HepG2 (cell line): ENCODE results near the gene ABHD2. TPM values are rescaled to one million over a fixed set of nuclear protein-coding genes. Genes with fewer than 3 reads are reported as not detected.

Experiments
- CBX5 ChIP-seq: sonication (generic); formaldehyde crosslinking; IDR thresholded peaks from 2 replicates; pipeline ENCODE4 v1.4.0; 2020; ENCODE audit warnings: missing genetic modification reagents, borderline replicate concordance
- EHMT2 ChIP-seq: fragments of 200-600 bp; sonication (generic); IDR thresholded peaks from 2 replicates; pipeline ENCODE4 v1.7.0; 2017; ENCODE audit warnings: antibody characterized with exemption, low read depth, low read length, borderline replicate concordance
- FOXA3 ChIP-seq: IDR thresholded peaks from 2 replicates; pipeline ENCODE4 v1.6.1; 2016; ENCODE audit warnings: missing genetic modification reagents, missing compliant biosample characterization
- HNRNPL ChIP-seq: fragments of 200-400 bp; formaldehyde crosslinking; IDR thresholded peaks from 2 replicates; pipeline ENCODE4 v1.6.1; 2017; ENCODE audit warnings: mild to moderate bottlenecking, low read depth, low read length
- MATR3 ChIP-seq: sonication (generic); formaldehyde crosslinking; IDR thresholded peaks from 2 replicates; pipeline ENCODE4 v1.4.0; 2020; ENCODE audit warnings: missing genetic modification reagents
- MTA1 ChIP-seq: sonication (generic); formaldehyde crosslinking; IDR thresholded peaks from 2 replicates; pipeline ENCODE4 v1.4.0; 2020; ENCODE audit warnings: missing genetic modification reagents, mild to moderate bottlenecking, borderline replicate concordance
- RARA ChIP-seq: IDR thresholded peaks from 2 replicates; pipeline ENCODE4 v1.6.1; 2016; ENCODE audit warnings: missing genetic modification reagents, missing compliant biosample characterization
- REXO4 ChIP-seq: sonication (generic); formaldehyde crosslinking; IDR thresholded peaks from 2 replicates; pipeline ENCODE4 v1.8.0; 2022; ENCODE audit warnings: missing genetic modification reagents, mild to moderate bottlenecking, borderline replicate concordance
- RFX1 ChIP-seq: fragments of 450-650 bp; IDR thresholded peaks from 2 replicates; pipeline ENCODE4 v1.6.1; 2017
- STAG1 ChIP-seq: sonication (generic); formaldehyde crosslinking; IDR thresholded peaks from 2 replicates; pipeline ENCODE4 v1.4.0; 2020; ENCODE audit warnings: missing genetic modification reagents
- THAP11 ChIP-seq: IDR thresholded peaks from 2 replicates; pipeline ENCODE4 v1.6.1; 2016; ENCODE audit warnings: missing biosample characterization, missing genetic modification reagents
- TRIM22 ChIP-seq: fragments of 450-650 bp; IDR thresholded peaks from 2 replicates; pipeline ENCODE4 v1.6.1; 2017
- ZBTB20 ChIP-seq: sonication (generic); formaldehyde crosslinking; IDR thresholded peaks from 2 replicates; pipeline ENCODE4 v1.8.1; 2023; ENCODE audit warnings: missing genetic modification reagents, low read depth, mild to moderate bottlenecking, borderline replicate concordance
- ZFP62 ChIP-seq: sonication (generic); formaldehyde crosslinking; IDR thresholded peaks from 2 replicates; pipeline ENCODE4 v1.4.0; 2020; ENCODE audit warnings: missing genetic modification reagents
- ZNF292 ChIP-seq: sonication (generic); formaldehyde crosslinking; IDR thresholded peaks from 2 replicates; pipeline ENCODE4 v1.8.1; 2022; ENCODE audit warnings: mild to moderate bottlenecking, low read depth, missing genetic modification reagents, borderline replicate concordance
- ZNF546 ChIP-seq: sonication (generic); formaldehyde crosslinking; conservative IDR thresholded peaks from 2 replicates; pipeline ENCODE4 v1.8.1; 2023; ENCODE audit warnings: mild to moderate bottlenecking, missing genetic modification reagents
- ZNF556 ChIP-seq: sonication (generic); formaldehyde crosslinking; IDR thresholded peaks from 2 replicates; pipeline ENCODE4 v1.4.0; 2020; ENCODE audit warnings: mild to moderate bottlenecking, missing genetic modification reagents, borderline replicate concordance
- ZNF564 ChIP-seq: sonication (generic); formaldehyde crosslinking; IDR thresholded peaks from 2 replicates; pipeline ENCODE4 v1.8.1; 2023; ENCODE audit warnings: mild to moderate bottlenecking, missing genetic modification reagents
- ZNF678 ChIP-seq: sonication (generic); formaldehyde crosslinking; IDR thresholded peaks from 2 replicates; pipeline ENCODE4 v1.4.0; 2020; ENCODE audit warnings: mild to moderate bottlenecking, missing genetic modification reagents
- ZNF761 ChIP-seq: sonication (generic); formaldehyde crosslinking; conservative IDR thresholded peaks from 2 replicates; pipeline ENCODE4 v1.4.0; 2020; ENCODE audit warnings: mild to moderate bottlenecking, missing genetic modification reagents
- ZSCAN22 ChIP-seq: sonication (generic); formaldehyde crosslinking; IDR thresholded peaks from 2 replicates; pipeline ENCODE4 v1.4.0; 2020; ENCODE audit warnings: mild to moderate bottlenecking, missing genetic modification reagents
- polyA plus RNA-seq, 8 experiments: library from polyadenylated mRNA; depleted of rRNA in 3 of 8; stranded (reverse) in 7 of 8; unstranded in 1 of 8; fragments of >200 nt; fragmentation: Illumina TruSeq in 4 of 8; extraction: Trizol in 4 of 8; gene quantifications; 2 replicates each; pipeline versions ENCODE4 v1.2.1 to v1.2.3, GENCODE V29; 2011 to 2016; ENCODE audit warnings: low read depth in 4 of 8, missing spikeins in 1 of 8, mixed read lengths in 1 of 8; ENCODE audit not compliant: insufficient read depth in 1 of 8
- total RNA-seq, 5 experiments: library from RNA; depleted of rRNA; stranded (reverse); fragments of >200 nt; fragmentation: Illumina TruSeq; extraction: Trizol; gene quantifications; 2 replicates each; pipeline ENCODE4 v1.2.3, GENCODE V29; 2016; ENCODE audit warnings: low read depth in 1 of 5
- TF ChIP-seq, protein P1 (sequence below): sonication (generic); formaldehyde crosslinking; IDR thresholded peaks from 2 replicates; pipeline ENCODE4 v1.4.0; 2020; ENCODE audit warnings: missing genetic modification reagents
- TF ChIP-seq, protein P2 (sequence below): sonication (generic); formaldehyde crosslinking; IDR thresholded peaks from 2 replicates; pipeline ENCODE4 v1.4.0; 2020; ENCODE audit warnings: missing genetic modification reagents
- TF ChIP-seq, protein P3 (sequence below): sonication (generic); formaldehyde crosslinking; IDR thresholded peaks from 2 replicates; pipeline ENCODE4 v1.4.0; 2020; ENCODE audit warnings: missing genetic modification reagents
- TF ChIP-seq, protein P4 (sequence below): IDR thresholded peaks from 2 replicates; pipeline ENCODE4 v1.6.1; 2018; ENCODE audit warnings: missing genetic modification reagents, mild to moderate bottlenecking, missing compliant biosample characterization

ABHD2 gene
- total and polyA plus RNA-seq, 2 of the 13 experiments (the other 11 are each of a cell fraction or from before 2014, with no cell fraction given): 14.8 to 22.4 TPM

- no peak for TF ChIP-seq ZNF292 (CRISPR knock-in tag)
- TF ChIP-seq ZNF556: 0 out of 2 replicates have a peak, but pooled peaks have one; percentile 36
- TF ChIP-seq MATR3 (CRISPR knock-in tag): no peak
- no peak for TF ChIP-seq ZFP62 (CRISPR knock-in tag)
- TF ChIP-seq CBX5 (CRISPR knock-in tag): no peak
- TF ChIP-seq FOXA3: 0 out of 2 replicates have a peak, but pooled peaks have one; percentile 29
- no peak for TF ChIP-seq RARA (CRISPR knock-in tag)
- TF ChIP-seq ZNF546 (CRISPR knock-in tag): no peak
- TF ChIP-seq ZNF761 (CRISPR knock-in tag): no peak
- TF ChIP-seq EHMT2: no peak
- TF ChIP-seq, protein P1, sequence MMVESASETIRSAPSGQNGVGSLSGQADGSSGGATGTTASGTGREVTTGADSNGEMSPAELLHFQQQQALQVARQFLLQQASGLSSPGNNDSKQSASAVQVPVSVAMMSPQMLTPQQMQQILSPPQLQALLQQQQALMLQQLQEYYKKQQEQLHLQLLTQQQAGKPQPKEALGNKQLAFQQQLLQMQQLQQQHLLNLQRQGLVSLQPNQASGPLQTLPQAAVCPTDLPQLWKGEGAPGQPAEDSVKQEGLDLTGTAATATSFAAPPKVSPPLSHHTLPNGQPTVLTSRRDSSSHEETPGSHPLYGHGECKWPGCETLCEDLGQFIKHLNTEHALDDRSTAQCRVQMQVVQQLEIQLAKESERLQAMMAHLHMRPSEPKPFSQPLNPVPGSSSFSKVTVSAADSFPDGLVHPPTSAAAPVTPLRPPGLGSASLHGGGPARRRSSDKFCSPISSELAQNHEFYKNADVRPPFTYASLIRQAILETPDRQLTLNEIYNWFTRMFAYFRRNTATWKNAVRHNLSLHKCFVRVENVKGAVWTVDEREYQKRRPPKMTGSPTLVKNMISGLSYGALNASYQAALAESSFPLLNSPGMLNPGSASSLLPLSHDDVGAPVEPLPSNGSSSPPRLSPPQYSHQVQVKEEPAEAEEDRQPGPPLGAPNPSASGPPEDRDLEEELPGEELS: no peak
- TF ChIP-seq TRIM22: no peak
- TF ChIP-seq ZNF678 (CRISPR knock-in tag): no peak
- no peak for TF ChIP-seq ZBTB20 (CRISPR knock-in tag)
- no peak for TF ChIP-seq ZSCAN22
- TF ChIP-seq, protein P2, sequence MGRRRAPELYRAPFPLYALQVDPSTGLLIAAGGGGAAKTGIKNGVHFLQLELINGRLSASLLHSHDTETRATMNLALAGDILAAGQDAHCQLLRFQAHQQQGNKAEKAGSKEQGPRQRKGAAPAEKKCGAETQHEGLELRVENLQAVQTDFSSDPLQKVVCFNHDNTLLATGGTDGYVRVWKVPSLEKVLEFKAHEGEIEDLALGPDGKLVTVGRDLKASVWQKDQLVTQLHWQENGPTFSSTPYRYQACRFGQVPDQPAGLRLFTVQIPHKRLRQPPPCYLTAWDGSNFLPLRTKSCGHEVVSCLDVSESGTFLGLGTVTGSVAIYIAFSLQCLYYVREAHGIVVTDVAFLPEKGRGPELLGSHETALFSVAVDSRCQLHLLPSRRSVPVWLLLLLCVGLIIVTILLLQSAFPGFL (CRISPR knock-in tag): no peak
- no peak for TF ChIP-seq THAP11 (CRISPR knock-in tag)
- TF ChIP-seq, protein P3, sequence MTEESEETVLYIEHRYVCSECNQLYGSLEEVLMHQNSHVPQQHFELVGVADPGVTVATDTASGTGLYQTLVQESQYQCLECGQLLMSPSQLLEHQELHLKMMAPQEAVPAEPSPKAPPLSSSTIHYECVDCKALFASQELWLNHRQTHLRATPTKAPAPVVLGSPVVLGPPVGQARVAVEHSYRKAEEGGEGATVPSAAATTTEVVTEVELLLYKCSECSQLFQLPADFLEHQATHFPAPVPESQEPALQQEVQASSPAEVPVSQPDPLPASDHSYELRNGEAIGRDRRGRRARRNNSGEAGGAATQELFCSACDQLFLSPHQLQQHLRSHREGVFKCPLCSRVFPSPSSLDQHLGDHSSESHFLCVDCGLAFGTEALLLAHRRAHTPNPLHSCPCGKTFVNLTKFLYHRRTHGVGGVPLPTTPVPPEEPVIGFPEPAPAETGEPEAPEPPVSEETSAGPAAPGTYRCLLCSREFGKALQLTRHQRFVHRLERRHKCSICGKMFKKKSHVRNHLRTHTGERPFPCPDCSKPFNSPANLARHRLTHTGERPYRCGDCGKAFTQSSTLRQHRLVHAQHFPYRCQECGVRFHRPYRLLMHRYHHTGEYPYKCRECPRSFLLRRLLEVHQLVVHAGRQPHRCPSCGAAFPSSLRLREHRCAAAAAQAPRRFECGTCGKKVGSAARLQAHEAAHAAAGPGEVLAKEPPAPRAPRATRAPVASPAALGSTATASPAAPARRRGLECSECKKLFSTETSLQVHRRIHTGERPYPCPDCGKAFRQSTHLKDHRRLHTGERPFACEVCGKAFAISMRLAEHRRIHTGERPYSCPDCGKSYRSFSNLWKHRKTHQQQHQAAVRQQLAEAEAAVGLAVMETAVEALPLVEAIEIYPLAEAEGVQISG (CRISPR knock-in tag): no peak
- TF ChIP-seq REXO4 (CRISPR knock-in tag): no peak
- TF ChIP-seq MTA1 (CRISPR knock-in tag): no peak
- TF ChIP-seq, protein P4, sequence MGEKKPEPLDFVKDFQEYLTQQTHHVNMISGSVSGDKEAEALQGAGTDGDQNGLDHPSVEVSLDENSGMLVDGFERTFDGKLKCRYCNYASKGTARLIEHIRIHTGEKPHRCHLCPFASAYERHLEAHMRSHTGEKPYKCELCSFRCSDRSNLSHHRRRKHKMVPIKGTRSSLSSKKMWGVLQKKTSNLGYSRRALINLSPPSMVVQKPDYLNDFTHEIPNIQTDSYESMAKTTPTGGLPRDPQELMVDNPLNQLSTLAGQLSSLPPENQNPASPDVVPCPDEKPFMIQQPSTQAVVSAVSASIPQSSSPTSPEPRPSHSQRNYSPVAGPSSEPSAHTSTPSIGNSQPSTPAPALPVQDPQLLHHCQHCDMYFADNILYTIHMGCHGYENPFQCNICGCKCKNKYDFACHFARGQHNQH (CRISPR knock-in tag): peak; percentile 39; the same call in 1 of the 2 replicates
- TF ChIP-seq RFX1: no peak
- no peak for TF ChIP-seq ZNF564 (CRISPR knock-in tag)
- peak; percentile 74; the same call in 1 of the 2 replicates for TF ChIP-seq HNRNPL
- TF ChIP-seq STAG1 (CRISPR knock-in tag): peak; percentile 88
Observed at GRCh38 chr15:89206908-89207331, 118.7 kb downstream of the ABHD2 start (continued).
